PC-3 (cell line): ENCODE results near the gene TCF7. TPM values are rescaled to one million over a fixed set of nuclear protein-coding genes. Genes with fewer than 3 reads are reported as not detected.

Experiments
- ATAC-seq: fragments of 200-7000 bp; cut with Tn5 transposase; 2 replicates; pipeline ENCODE4 v1.9.1; 2020; ENCODE audit warnings: mild to moderate bottlenecking, moderate library complexity
- BruUV-seq: library from RNA; stranded (reverse); fragments of 400-500 nt; replicated peaks from 2 replicates; lab custom pipeline; 2021; lab: Mats Ljungman, UMichigan
- CTCF ChIA-PET: fragments of 300-600 bp; sonication (Branson Sonifier 250); formaldehyde crosslinking; loops from one replicate; lab custom pipeline; 2022; ENCODE audit warnings: antibody characterized with exemption; lab: Charles Lee
- POLR2A ChIA-PET: fragments of 300-600 bp; sonication (Branson Sonifier 250); formaldehyde crosslinking; loops from one replicate; lab custom pipeline; 2022; ENCODE audit warnings: antibody characterized with exemption; ENCODE audit not compliant: unreplicated experiment; lab: Charles Lee
- DNase-seq: peaks from one replicate; pipeline ENCODE4 v3.0.0-alpha.2; 2015
- H2AFZ ChIP-seq: fragments of 300-600 bp; sonication (generic); 2 replicates; pipeline ENCODE4 v1.6.0; 2016; ENCODE audit warnings: antibody characterized with exemption, low read length
- H3F3A ChIP-seq: fragments of 300-600 bp; sonication (generic); one replicate; pipeline ENCODE4 v1.6.0; 2017; ENCODE audit warnings: antibody characterized with exemption, low read length, control low read depth, mild to moderate bottlenecking; ENCODE audit not compliant: unreplicated experiment
- H3K27ac ChIP-seq: fragments of 300-600 bp; sonication (generic); 2 replicates; pipeline ENCODE4 v1.5.1; 2016; ENCODE audit warnings: mild to moderate bottlenecking, low read length
- H3K27me3 ChIP-seq: fragments of 300-600 bp; sonication (generic); 2 replicates; pipeline ENCODE4 v1.6.1; 2016; ENCODE audit warnings: low read length, mixed read lengths
- H3K36me3 ChIP-seq: fragments of 300-600 bp; sonication (generic); 2 replicates; pipeline ENCODE4 v1.6.1; 2016; ENCODE audit warnings: low read depth, mixed run types, low read length, mixed read lengths
- H3K4me1 ChIP-seq: fragments of 300-600 bp; sonication (generic); 2 replicates; pipeline ENCODE4 v1.5.1; 2016; ENCODE audit warnings: low read length; ENCODE audit not compliant: insufficient read depth
- H3K4me2 ChIP-seq: fragments of 300-600 bp; sonication (generic); 2 replicates; pipeline ENCODE4 v1.6.0; 2016; ENCODE audit warnings: low read length
- H3K4me3 ChIP-seq: fragments of 300-600 bp; sonication (generic); 2 replicates; pipeline ENCODE4 v1.5.1; 2016; ENCODE audit warnings: mild to moderate bottlenecking, low read length, mixed read lengths
- H3K79me2 ChIP-seq: fragments of 300-600 bp; sonication (generic); 2 replicates; pipeline ENCODE4 v1.6.1; 2017; ENCODE audit warnings: low read length, mixed read lengths
- H3K9ac ChIP-seq: fragments of 300-600 bp; sonication (generic); 2 replicates; pipeline ENCODE4 v1.6.0; 2016; ENCODE audit warnings: mild to moderate bottlenecking, low read length
- H3K9me2 ChIP-seq: fragments of 300-600 bp; sonication (generic); replicated peaks from 2 replicates; pipeline ENCODE4 v1.6.1; 2016; ENCODE audit warnings: mixed run types, low read length, mixed read lengths
- H3K9me3 ChIP-seq: fragments of 300-600 bp; sonication (generic); 2 replicates; pipeline ENCODE4 v1.6.1; 2016; ENCODE audit warnings: low read length, mixed read lengths
- H4K20me1 ChIP-seq: fragments of 300-600 bp; sonication (generic); 2 replicates; pipeline ENCODE4 v1.6.1; 2016; ENCODE audit warnings: low read length, mixed read lengths
- EZH2 ChIP-seq: fragments of 300-600 bp; sonication (generic); IDR thresholded peaks from one replicate; pipeline ENCODE4 v1.6.1; 2017; ENCODE audit warnings: antibody characterized with exemption, mild to moderate bottlenecking, low read length; ENCODE audit not compliant: unreplicated experiment
- EZH2phosphoT487 ChIP-seq: fragments of 300-600 bp; sonication (generic); IDR thresholded peaks from 2 replicates; pipeline ENCODE4 v1.6.1; 2018; ENCODE audit warnings: mild to moderate bottlenecking, antibody characterized with exemption, low read length, borderline replicate concordance
- intact Hi-C: fragments of 100-400 bp; cut with micrococcal nuclease; formaldehyde crosslinking; loops from 2 replicates; pipeline ENCODE4 v1.9.0; 2023
- total RNA-seq: library from RNA; depleted of rRNA; stranded (reverse); fragments of >200 nt; gene quantifications from 2 replicates; pipeline ENCODE4 v1.2.3, GENCODE V29; 2014
- TF ChIP-seq, protein P1 (sequence below): fragments of 300-600 bp; sonication (generic); conservative IDR thresholded peaks from 2 replicates; pipeline ENCODE4 v1.5.1; 2017; ENCODE audit warnings: antibody characterized with exemption, low read depth, mild to moderate bottlenecking, low read length

The TCF7 gene
- total RNA-seq, 1 experiment from 2014 or later: 3.9 TPM

GRCh38 chr5:134106991-134107701, 7.3 kb upstream of the TCF7 start:
- Histone ChIP-seq H3K36me3 (no peaks in the 10 kb centered on the region), H3K4me3 (no peak overlapping the region), H3K4me2 (no peak overlapping the region), H2AFZ (no peak overlapping the region), H3K79me2 (no peaks in the 10 kb centered on the region), H4K20me1 (no peaks in the 10 kb centered on the region), H3K4me1 (no peaks in the 10 kb centered on the region), H3K9me2 (no peaks in the 10 kb centered on the region), H3K9ac (no peak overlapping the region), H3K27me3 (no peaks in the 10 kb centered on the region), H3F3A (no peaks in the 10 kb centered on the region), H3K27ac (no peak overlapping the region), H3K9me3 (no peaks in the 10 kb centered on the region)
- CTCF ChIA-PET: no interaction called here
- ATAC-seq (no peak), DNase-seq (no peak)
- intact Hi-C loops: no loop called here
- TF ChIP-seq EZH2 (no peak), EZH2phosphoT487 (no peak)
- TF ChIP-seq, protein P1, sequence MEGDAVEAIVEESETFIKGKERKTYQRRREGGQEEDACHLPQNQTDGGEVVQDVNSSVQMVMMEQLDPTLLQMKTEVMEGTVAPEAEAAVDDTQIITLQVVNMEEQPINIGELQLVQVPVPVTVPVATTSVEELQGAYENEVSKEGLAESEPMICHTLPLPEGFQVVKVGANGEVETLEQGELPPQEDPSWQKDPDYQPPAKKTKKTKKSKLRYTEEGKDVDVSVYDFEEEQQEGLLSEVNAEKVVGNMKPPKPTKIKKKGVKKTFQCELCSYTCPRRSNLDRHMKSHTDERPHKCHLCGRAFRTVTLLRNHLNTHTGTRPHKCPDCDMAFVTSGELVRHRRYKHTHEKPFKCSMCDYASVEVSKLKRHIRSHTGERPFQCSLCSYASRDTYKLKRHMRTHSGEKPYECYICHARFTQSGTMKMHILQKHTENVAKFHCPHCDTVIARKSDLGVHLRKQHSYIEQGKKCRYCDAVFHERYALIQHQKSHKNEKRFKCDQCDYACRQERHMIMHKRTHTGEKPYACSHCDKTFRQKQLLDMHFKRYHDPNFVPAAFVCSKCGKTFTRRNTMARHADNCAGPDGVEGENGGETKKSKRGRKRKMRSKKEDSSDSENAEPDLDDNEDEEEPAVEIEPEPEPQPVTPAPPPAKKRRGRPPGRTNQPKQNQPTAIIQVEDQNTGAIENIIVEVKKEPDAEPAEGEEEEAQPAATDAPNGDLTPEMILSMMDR: no peak
- POLR2A ChIA-PET: no interaction called here
- BruUV-seq: no TSS peak

GRCh38 chr5:134107779-134108178, 6.7 kb upstream of the TCF7 start:
- no peak overlapping the region for H3K4me3 ChIP-seq
- H3K27ac ChIP-seq: no peak overlapping the region
- CTCF ChIA-PET: no interaction called here
- H3K36me3 ChIP-seq: no peaks in the 10 kb centered on the region
- no peak overlapping the region for H3K9ac ChIP-seq
- no peaks in the 10 kb centered on the region for H4K20me1 ChIP-seq
- H3K9me2 ChIP-seq: no peaks in the 10 kb centered on the region
- no peak overlapping the region for H3K4me2 ChIP-seq
- H3K79me2 ChIP-seq: no peaks in the 10 kb centered on the region
- BruUV-seq: no TSS peak
- H3K27me3 ChIP-seq: no peaks in the 10 kb centered on the region
- no peak overlapping the region for H2AFZ ChIP-seq
- no peaks in the 10 kb centered on the region for H3K9me3 ChIP-seq
- no peak for ATAC-seq
- TF ChIP-seq EZH2 (no peak), EZH2phosphoT487 (no peak)
- TF ChIP-seq, protein P1: no peak
- no peaks in the 10 kb centered on the region for H3F3A ChIP-seq
- no peaks in the 10 kb centered on the region for H3K4me1 ChIP-seq
- POLR2A ChIA-PET: no interaction called here
- DNase-seq: no peak
- intact Hi-C loops: no loop called here

GRCh38 chr5:134110382-134110781, 4.1 kb upstream of the TCF7 start:
- POLR2A ChIA-PET: no interaction called here

More at GRCh38 chr5:134110382-134110781, 4.1 kb upstream of the TCF7 start:
- no TSS peak for BruUV-seq
- intact Hi-C loops: no loop called here
- ATAC-seq (no peak), DNase-seq (no peak)
- Histone ChIP-seq H3K27ac (no peak overlapping the region), H3K4me3 (no peak overlapping the region), H3K4me2 (no peak overlapping the region), H2AFZ (no peak overlapping the region), H3K27me3 (no peaks in the 10 kb centered on the region), H3K9me2 (no peaks in the 10 kb centered on the region), H3K4me1 (peaks cover under 1% of the 10 kb centered on the region; the same call in 1 of the 2 replicates), H3K9me3 (no peaks in the 10 kb centered on the region), H3F3A (no peaks in the 10 kb centered on the region), H3K36me3 (no peaks in the 10 kb centered on the region), H3K9ac (no peak overlapping the region), H4K20me1 (no peaks in the 10 kb centered on the region), H3K79me2 (no peaks in the 10 kb centered on the region)
- CTCF ChIA-PET: no interaction called here
- TF ChIP-seq, protein P1: no peak
- TF ChIP-seq EZH2 (no peak), EZH2phosphoT487 (no peak)
